22Rv1 (cell line): ENCODE measurements around the gene TMSB4X.

Experiments used
- CTCF ChIP-seq: fragments of 450-650 bp; IDR thresholded peaks from 2 replicates; pipeline ENCODE4 v1.5.1; 2017; ENCODE audit warnings: mild to moderate bottlenecking
- ZFX ChIP-seq: fragments of 450-650 bp; IDR thresholded peaks from 2 replicates; pipeline ENCODE4 v1.6.1; 2017; ENCODE audit warnings: antibody characterized with exemption, borderline replicate concordance

- TF ChIP-seq CTCF = no peak
- TF ChIP-seq ZFX = no peak
Measured at GRCh38 chrX:12955882-12956703, 18.8 kb upstream of the TMSB4X start.
